ENCODE data around the gene PAX8.
"Not testable (repeated sequence)": the region's sequence is repeated elsewhere in the genome, so short reads cannot be mapped to it uniquely, and the experiment has no call there.

PAX8 gene

GRCh38 chr2:113278742-113279139, at the start of gene PAX8:
Gene PAX8, minus strand, starts transcription at chr2:113278921. Its CDS starts 527 bp downstream, at chr2:113278394.
- no peak for DNase-seq

- no peak for DNase-seq
Observed at GRCh38 chr2:113328043-113328442, 49.3 kb upstream of the PAX8 start.

GRCh38 chr2:113325161-113325731, 46.5 kb upstream of the PAX8 start:
- not testable (repeated sequence) for DNase-seq

GRCh38 chr2:113324684-113325160, 46.0 kb upstream of the PAX8 start:
- DNase-seq: no peak

GRCh38 chr2:113323129-113323528, 44.4 kb upstream of the PAX8 start:
- not testable (repeated sequence) for DNase-seq

- DNase-seq: not testable (repeated sequence)
Observed at GRCh38 chr2:113320106-113320505, 41.4 kb upstream of the PAX8 start.

GRCh38 chr2:113318941-113319340, 40.2 kb upstream of the PAX8 start:
- DNase-seq: not testable (repeated sequence)

GRCh38 chr2:113316085-113316484, 37.4 kb upstream of the PAX8 start:
- DNase-seq: no peak

- DNase-seq: not testable (repeated sequence)
Observed at GRCh38 chr2:113314663-113315062, 35.9 kb upstream of the PAX8 start.

GRCh38 chr2:113314176-113314575, 35.5 kb upstream of the PAX8 start:
- not testable (repeated sequence) for DNase-seq

GRCh38 chr2:113311781-113312180, 33.1 kb upstream of the PAX8 start:
- not testable (repeated sequence) for DNase-seq

- not testable (repeated sequence) for DNase-seq
Observed at GRCh38 chr2:113311191-113311590, 32.5 kb upstream of the PAX8 start.

- no peak for DNase-seq
Observed at GRCh38 chr2:113309655-113310387, 31.1 kb upstream of the PAX8 start.

- DNase-seq: not testable (repeated sequence)
Observed at GRCh38 chr2:113308784-113309183, 30.1 kb upstream of the PAX8 start.

- DNase-seq: not testable (repeated sequence)
Observed at GRCh38 chr2:113306207-113306606, 27.5 kb upstream of the PAX8 start.

- not testable (repeated sequence) for DNase-seq
Observed at GRCh38 chr2:113305749-113306148, 27.0 kb upstream of the PAX8 start.

- no peak for DNase-seq
Observed at GRCh38 chr2:113305146-113305545, 26.4 kb upstream of the PAX8 start.

GRCh38 chr2:113304702-113305101, 26.0 kb upstream of the PAX8 start:
- no peak for DNase-seq

- not testable (repeated sequence) for DNase-seq
Observed at GRCh38 chr2:113302216-113302980, 23.7 kb upstream of the PAX8 start.

GRCh38 chr2:113300281-113300680, 21.6 kb upstream of the PAX8 start:
- no peak for DNase-seq

GRCh38 chr2:113298176-113298575, 19.5 kb upstream of the PAX8 start:
- DNase-seq: no peak

- DNase-seq: not testable (repeated sequence)
Observed at GRCh38 chr2:113297590-113297989, 18.9 kb upstream of the PAX8 start.

GRCh38 chr2:113291191-113291590, 12.5 kb upstream of the PAX8 start:
- DNase-seq: no peak

Data from midbrain (tissue), 1 donor.